GM21737 (cell line): Measurements from ENCODE around the gene TEAD1.

Experiments
- ATAC-seq: cut with Tn5 transposase; IDR thresholded peaks from one replicate; pipeline ENCODE4 v1.9.1; 2021; ENCODE audit warnings: mild to moderate bottlenecking, moderate library complexity; ENCODE audit not compliant: unreplicated experiment

TEAD1 gene

GRCh38 chr11:12803086-12803826, 129.0 kb downstream of the TEAD1 start:
- ATAC-seq = no peak

DNA sequence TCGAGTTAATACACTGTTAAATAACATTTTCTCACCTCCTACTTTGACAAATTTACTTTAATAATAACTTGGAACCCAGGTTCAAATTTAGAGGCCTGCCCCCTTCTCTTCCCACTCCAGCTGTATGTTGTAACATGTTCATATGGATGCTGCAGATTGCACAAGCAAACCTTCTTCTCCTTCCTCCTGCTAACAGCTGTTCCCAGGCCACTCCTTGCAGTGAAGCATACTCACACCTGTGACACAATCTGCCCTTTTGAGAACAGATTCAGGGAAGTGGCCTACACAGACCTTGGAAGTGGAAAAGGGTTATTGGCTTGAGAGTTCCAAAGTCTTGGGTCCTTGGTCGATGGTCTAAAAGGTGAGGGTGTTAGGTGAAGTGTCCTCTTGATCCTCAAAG, 131.9 kb downstream of the TEAD1 start:
- ATAC-seq = no peak

DNA sequence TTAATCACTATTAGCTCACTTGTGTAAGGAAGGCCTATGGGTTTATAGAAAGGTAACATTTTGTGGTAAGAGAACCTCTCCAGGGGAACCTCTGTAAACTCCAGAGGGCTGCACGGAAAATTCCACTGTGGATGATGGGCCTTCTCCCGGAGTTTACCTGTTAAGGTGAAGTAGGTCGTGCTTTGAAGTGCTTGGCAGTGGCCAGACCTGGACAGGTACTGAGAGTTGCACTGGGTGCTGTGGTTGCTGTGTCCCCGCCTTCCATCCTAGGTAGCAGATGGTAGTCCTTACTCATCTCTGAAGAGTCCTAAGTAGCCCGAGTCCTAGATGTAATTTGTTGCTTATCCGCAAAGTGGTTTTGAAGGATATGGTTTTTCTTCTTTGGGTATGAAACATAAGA, 133.4 kb downstream of the TEAD1 start:
- no peak for ATAC-seq

DNA sequence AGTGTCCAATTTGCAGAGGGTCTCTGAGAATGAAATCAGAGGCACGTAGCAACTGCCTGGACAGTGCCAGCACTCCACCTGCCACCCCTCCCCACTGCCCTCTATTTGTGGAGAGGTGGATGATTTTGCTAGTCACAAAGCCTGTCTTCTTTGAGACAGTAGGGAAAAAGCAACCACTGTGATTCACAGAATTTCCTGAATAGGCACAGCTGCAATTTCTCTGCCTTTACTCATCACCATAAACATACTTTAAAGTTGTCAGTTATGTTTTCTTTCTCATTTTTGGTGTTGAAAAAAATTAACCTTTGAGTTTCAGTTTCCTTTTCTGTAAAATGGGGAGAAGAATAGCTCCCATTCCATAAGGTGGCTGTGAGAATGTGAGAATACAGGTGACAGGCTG, 134.3 kb downstream of the TEAD1 start:
- ATAC-seq = no peak

DNA sequence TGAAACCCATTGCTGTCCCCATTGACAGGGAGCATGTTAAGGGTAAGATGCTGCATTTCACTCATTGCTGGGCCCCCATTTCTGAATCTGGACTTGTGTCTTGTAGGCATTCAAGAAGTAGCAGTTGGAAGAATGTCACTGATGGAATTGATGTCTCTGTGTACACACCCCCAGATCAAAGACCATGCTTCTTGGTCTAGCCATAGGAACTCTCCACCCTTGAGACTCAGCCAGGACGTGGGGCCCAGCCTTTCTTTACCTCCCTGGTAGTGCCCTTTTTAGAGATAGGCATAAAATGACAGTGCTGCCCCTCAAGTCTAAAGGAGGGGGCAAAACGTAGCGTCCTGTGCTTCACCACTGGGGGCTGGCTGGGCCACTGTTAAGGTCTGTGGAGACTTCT, 135.1 kb downstream of the TEAD1 start:
- no peak for ATAC-seq

DNA sequence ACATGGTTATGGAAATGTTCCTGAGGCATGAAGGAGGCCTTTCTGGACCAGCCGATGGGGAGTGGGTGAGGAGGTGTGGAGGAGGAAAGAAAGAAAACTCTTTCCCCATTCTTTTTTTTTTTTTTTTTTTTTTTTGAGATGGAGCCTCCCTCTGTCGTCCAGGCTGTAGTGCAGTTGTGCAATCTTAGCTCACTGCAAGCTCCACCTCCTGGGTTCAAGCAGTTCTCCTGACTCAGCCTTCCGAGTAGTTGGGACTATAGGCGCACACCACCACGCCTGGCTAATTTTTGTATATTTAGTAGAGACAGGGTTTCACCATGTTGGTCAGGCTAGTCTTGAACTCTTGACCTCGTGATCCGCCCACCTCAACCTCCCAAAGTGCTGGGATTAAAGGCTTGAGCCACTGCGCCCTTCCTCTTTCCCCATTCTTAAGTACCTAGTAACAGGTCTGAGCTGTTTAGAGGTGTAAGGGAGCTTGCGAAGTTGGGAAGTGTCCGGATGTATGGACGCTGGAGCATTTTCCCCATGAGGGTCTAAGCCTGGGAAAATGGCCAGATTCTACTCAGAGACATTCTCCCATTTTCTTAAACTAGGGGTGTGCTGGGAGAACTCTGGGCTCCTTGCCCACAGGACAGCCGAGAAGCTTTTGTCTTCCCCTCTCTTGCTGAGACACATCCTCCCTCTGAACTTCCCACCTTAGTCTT, 135.8 kb downstream of the TEAD1 start:
- ATAC-seq = no peak

DNA sequence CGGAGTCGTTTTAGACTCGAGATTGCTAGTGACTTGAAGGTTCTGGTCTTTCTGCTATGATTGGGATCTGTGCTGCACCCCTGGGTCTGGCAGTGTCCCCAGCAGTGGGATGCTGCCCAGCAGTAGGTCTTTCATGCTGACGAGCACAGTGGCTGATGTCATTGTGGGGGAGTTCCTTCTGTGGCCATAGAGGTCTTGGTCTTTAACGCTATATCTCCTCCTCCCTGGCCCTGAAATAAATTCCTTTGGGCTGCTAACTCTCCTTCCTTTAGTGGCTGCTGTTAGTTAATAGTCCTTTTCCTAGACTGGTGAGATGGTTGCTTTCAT, 136.3 kb downstream of the TEAD1 start:
- no peak for ATAC-seq

- no peak for ATAC-seq
Measured at GRCh38 chr11:12811861-12812260, 137.6 kb downstream of the TEAD1 start.

DNA sequence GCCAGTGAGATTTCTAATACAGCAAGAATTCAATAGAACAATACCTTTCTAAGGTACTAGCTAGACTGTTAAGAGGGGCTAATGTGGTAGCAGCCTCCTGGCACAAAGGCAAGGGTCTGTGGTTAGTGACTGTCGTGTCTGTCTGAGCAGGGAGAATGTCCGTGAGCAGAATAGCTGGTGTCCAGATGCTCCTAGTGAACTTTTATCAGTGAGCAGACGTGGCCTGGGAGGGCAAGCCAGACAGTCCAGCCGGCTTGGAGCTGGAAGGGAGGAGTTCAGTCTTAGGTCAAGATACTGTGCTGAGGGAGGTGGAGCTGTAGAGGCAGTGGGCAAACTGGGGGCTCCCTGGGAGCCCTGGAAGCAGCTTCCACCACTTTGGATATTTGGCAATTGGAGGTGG, 138.6 kb downstream of the TEAD1 start:
- ATAC-seq = no peak

DNA sequence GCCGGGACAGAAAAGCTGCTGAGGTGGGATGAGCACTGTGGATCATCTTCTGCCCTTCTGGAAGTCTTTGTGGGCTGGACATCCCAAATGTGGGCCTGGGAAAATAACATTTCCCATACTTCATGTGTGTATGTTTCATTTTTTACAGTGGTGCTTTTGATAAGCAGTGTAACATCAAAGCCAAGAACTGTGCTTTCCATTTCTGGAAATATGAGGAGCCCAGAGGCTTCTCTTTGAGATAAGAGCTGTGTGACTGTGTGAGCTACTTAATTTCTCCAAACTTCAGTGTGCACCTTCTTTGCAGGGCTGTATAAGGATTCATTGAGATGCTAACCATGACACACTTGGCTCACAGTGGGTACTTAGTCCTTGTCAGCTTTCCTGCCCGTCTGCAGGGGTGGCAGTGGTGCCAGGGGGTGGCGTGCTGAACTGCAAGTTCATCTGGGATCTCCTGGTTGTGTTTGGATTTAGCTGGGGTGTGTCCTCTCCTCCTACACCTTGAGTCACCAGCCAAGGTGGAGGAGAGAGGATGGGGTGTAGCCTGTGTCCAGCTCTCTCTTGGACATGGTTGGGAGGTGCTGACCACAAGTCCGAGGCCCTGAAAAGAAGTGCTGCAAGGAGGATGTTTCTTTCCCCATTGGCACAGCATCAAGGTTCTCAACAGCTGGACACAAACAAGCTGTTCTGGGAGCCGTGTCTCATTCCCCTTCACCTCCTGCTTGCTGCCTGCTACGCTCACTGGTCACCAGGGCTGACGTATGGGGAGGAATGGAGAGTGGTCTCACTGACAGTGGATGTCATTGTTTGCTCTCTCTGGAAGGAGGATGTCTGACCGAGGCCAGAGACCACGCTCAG, 139.4 kb downstream of the TEAD1 start:
- no peak for ATAC-seq

DNA sequence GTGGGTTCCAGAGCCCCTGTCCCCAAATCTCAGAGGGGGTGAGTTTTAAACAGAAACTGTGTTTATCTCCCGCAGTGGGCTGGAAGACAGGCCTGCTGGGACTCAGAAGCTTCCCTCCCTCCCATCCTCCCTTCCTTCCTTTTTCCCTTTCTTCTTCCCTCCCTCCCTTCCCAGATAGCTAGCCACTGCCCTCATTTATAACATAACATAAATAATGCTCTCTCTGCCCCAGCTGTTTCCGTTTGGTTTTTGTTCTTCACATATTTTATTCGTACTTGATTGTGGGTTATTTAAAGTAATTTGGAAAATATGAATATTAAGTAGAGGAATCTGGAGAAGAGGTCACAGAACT, 140.9 kb downstream of the TEAD1 start:
- ATAC-seq = no peak

GRCh38 chr11:12815931-12816494, 141.8 kb downstream of the TEAD1 start:
- no peak for ATAC-seq

DNA sequence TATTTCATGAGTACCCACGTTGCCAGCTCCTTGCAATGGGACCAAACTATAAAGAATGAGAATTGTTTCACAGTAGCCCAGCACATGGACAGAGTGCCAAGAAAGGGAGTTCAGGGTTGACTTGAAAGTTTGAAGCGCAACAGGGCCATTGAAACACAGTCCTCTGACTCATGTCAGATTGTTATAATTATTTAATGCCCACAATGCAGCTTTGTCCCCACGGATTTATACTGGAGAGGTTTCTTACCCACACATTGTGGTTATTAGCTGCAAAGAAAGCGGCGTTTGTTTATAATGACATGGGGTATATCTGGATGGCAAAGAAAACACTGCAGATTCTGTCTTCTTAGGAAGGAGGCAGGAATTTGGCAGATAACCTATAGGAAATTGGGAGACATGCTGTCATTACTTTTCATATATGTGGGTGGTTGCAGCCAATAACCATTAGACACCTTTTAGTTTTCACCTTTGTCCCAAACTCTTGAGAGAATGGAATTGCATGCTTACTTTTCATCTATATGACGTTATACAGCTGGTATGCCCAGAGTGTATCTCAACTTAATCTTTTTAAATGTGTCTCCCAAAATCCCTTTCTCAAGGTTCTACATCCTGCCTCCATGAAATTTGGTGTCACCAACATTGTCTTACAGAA, 143.6 kb downstream of the TEAD1 start:
- no peak for ATAC-seq

DNA sequence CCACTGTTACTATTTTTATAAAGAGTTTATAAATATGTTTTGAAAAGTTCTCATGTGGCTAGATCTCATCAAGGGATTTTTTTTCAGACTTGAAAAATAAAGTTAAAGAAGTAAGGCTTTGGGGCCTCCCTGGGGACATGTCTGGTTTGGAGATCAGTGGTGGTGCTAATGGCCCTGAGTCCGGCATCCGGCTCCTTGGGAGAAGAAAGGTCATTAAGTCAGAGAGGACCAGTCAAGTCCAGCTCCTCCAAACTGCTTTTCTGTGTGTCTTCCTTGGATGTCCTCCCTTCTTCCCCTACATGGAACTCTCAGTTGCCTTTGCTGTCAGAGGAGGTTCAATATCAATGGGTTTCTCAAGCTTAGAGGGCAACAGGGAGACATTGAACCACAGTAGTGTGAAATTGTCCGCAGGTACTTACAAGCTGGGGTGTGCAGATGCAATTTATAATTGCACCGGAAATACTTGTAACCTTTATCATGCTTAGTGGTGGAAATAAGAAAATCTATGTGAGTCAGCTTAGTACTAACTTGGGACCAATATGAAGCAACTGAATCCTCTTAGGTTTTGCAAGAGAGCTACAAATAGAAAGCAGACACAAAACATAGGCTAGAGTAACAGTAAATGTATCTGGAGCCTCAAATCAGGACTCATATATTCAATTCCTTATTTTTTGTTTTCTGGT, 144.3 kb downstream of the TEAD1 start:
- no peak for ATAC-seq

- ATAC-seq = no peak
Measured at GRCh38 chr11:12822392-12823022, 148.3 kb downstream of the TEAD1 start.

DNA sequence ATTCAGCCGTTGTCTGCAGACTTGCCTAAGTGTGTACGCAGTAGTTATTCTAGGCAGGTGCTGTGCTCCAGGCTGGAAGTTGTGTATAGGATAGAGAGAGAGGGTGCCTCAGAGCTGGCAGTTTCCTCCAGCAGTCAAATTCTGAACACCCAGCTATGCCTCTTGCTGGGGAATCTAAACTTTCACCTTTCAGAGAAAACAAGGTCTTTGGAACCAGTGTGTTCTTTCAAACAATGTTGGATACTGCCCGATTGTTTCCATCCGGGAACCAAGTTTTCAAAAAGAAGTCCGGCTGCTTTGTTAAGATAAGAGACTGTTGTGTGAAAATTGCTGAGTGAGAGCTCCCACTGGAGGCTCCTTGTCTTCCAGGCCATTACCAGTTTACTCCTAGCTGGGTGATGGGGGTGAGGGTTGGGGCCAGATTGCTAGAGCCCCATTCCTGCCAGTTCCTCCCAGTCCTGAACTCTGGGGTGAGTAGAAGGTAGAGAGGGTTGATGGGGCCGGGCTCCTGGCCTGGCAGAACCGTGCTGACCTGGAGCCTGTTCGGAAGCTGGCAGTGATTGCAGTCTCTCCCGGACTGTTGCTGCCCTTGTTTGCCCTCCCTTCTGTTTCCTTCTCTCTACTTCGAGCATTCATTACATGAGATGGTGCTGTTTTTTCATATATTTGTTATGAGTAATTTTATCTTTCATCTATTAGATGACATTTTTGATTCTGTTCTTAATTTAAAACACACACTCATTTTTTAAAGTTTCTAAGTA, 150.2 kb downstream of the TEAD1 start:
- no peak for ATAC-seq

DNA sequence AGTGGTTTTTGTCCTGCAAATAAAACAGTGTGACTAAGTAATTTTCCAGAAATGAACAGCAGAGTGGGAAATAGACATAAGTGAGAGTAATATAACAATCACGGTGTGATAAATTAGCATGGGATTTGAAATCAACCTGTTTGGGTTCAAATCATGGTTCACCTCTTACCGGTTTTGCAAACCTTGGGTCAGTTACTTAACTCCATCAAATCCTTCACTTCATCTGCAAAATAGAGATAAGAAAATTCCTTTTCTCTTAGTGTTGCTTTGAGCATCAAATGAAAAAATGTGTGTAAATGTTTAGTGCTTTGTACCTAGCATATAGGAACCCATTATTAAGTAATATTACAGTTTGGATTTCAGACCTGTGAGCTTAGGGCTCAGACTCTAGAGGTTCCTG, 152.2 kb downstream of the TEAD1 start:
- ATAC-seq = no peak

DNA sequence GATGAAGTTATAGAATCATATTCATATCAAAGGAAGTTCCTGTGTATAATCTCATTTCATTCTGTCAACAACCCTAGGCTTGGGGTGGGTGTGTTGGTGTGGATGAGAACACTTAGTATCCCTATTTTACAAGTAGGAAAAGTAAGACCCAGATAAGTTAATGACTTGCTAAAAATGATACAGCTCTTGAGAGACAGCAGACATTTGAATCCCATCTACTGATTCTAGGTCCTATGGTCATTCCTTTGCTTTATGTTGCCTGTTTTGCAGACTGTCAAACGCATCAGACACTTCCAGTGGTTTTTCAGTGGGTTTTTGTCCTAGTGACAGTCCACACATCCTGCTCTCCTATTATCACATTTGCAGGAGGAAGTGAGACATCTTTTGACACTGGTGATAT, 153.1 kb downstream of the TEAD1 start:
- no peak for ATAC-seq
